H1 (cell line): Measurements from ENCODE around the gene NENF. TPM values are rescaled to one million over a fixed set of nuclear protein-coding genes. Genes with fewer than 3 reads are reported as not detected.

Source experiments
- CTCF ChIA-PET: fragments of 300-600 bp; sonication (Branson Sonifier 250); formaldehyde crosslinking; loops from one replicate; lab custom pipeline; 2021; ENCODE audit not compliant: partially characterized antibody; lab: Charles Lee
- POLR2A ChIA-PET: fragments of 300-600 bp; sonication (Branson Sonifier 250); formaldehyde crosslinking; loops from one replicate; lab custom pipeline; 2021; ENCODE audit warnings: inconsistent platforms; ENCODE audit not compliant: partially characterized antibody; lab: Charles Lee
- DNase-seq, 2 experiments: peaks; one replicate each; pipeline versions ENCODE4 v3.0.0 to v3.0.0-alpha.2; 2010 to 2022; ENCODE audit warnings: low spot score in 2 of 2, low read depth in 1 of 2, mixed read lengths in 1 of 2
- FAIRE-seq: peaks from 2 replicates; lab custom pipeline; 2011; peaks lifted over from hg19 to GRCh38; lab: Jason Lieb, UNC
- H2AFZ ChIP-seq: 2 replicates; pipeline ENCODE4 v1.8.1; 2012; ENCODE audit warnings: low read length, inconsistent platforms
- H2AK5ac ChIP-seq: 2 replicates; pipeline ENCODE4 v1.6.1; 2013; ENCODE audit warnings: low read depth, low read length
- H2BK120ac ChIP-seq: replicated peaks from 2 replicates; pipeline ENCODE3; 2013; ENCODE audit warnings: low read depth, low read length, inconsistent platforms
- H2BK12ac ChIP-seq: 2 replicates; pipeline ENCODE4 v1.6.1; 2013; ENCODE audit warnings: low read depth, low read length
- H2BK15ac ChIP-seq: 2 replicates; pipeline ENCODE4 v1.6.1; 2013; ENCODE audit warnings: low read length
- H2BK20ac ChIP-seq: 2 replicates; pipeline ENCODE4 v1.6.1; 2013; ENCODE audit warnings: low read length
- H2BK5ac ChIP-seq: 2 replicates; pipeline ENCODE4 v1.6.1; 2013; ENCODE audit warnings: low read depth, low read length
- H3K14ac ChIP-seq: 2 replicates; pipeline ENCODE4 v1.6.1; 2013; ENCODE audit warnings: inconsistent platforms; ENCODE audit not compliant: insufficient read length
- H3K18ac ChIP-seq: 2 replicates; pipeline ENCODE4 v1.6.1; 2013; ENCODE audit warnings: low read length; ENCODE audit errors: extremely low read depth
- H3K23ac ChIP-seq: 2 replicates; pipeline ENCODE4 v1.6.1; 2013; ENCODE audit warnings: inconsistent platforms; ENCODE audit not compliant: insufficient read length
- H3K23me2 ChIP-seq: 2 replicates; pipeline ENCODE4 v1.6.1; 2013; ENCODE audit warnings: low read depth, low read length
- H3K27ac ChIP-seq: 2 replicates; pipeline ENCODE4 v1.6.1; 2011; ENCODE audit warnings: low read depth, low read length, inconsistent platforms
- H3K27me3 ChIP-seq, 4 experiments: replicated peaks in 1 of 4; 1 replicate in 1 of 4; 2 replicates in 3 of 4; pipeline versions ENCODE4 v1.6.1 to v1.8.1; 2011 to 2013; ENCODE audit warnings: low read length in 3 of 4, mild to moderate bottlenecking in 3 of 4, inconsistent platforms in 2 of 4, mixed read lengths in 2 of 4, moderate library complexity in 1 of 4; ENCODE audit not compliant: control insufficient read depth in 3 of 4, insufficient read depth in 3 of 4; ENCODE audit errors: extremely low read depth in 1 of 4
- H3K36me3 ChIP-seq, 4 experiments: 2 replicates each; pipeline versions ENCODE4 v1.6.1 to v1.8.1; 2011 to 2013; ENCODE audit warnings: mild to moderate bottlenecking in 4 of 4, low read length in 3 of 4, moderate library complexity in 2 of 4, control low read depth in 1 of 4, inconsistent platforms in 1 of 4; ENCODE audit not compliant: insufficient read depth in 4 of 4, control insufficient read depth in 2 of 4
- H3K4ac ChIP-seq: replicated peaks from 2 replicates; pipeline ENCODE3; 2013; ENCODE audit warnings: low read length, low read depth, mixed read lengths, inconsistent platforms; ENCODE audit not compliant: insufficient read length
- H3K4me1 ChIP-seq, 4 experiments: replicated peaks in 1 of 4; 1 replicate in 1 of 4; 2 replicates in 3 of 4; pipeline versions ENCODE4 v1.6.1 to v1.8.1; 2011 to 2013; ENCODE audit warnings: low read length in 3 of 4, inconsistent platforms in 2 of 4, mixed read lengths in 1 of 4; ENCODE audit not compliant: insufficient read depth in 4 of 4, control insufficient read depth in 3 of 4
- H3K4me2 ChIP-seq, 2 experiments: 2 replicates each; pipeline versions ENCODE4 v1.6.1 to v1.8.1; 2011 to 2013; ENCODE audit warnings: low read depth in 2 of 2, low read length in 2 of 2, control low read depth in 1 of 2, inconsistent platforms in 1 of 2, mild to moderate bottlenecking in 1 of 2; ENCODE audit not compliant: insufficient read depth in 1 of 2
- H3K4me3 ChIP-seq, 4 experiments: fragments of 200-600, 300-600 bp in 1 of 4; sonication (generic), shearing (Covaris generic), sonication (Bioruptor Twin) in 1 of 4; 2 replicates each; pipeline versions ENCODE4 v1.5.1 to v1.8.1; 2011 to 2016; ENCODE audit warnings: low read length in 4 of 4, low read depth in 3 of 4, control low read depth in 2 of 4, inconsistent platforms in 2 of 4, mild to moderate bottlenecking in 2 of 4, mixed read lengths in 1 of 4, moderate library complexity in 1 of 4; ENCODE audit not compliant: insufficient read depth in 2 of 4; ENCODE audit errors: extremely low read depth in 1 of 4
- H3K56ac ChIP-seq: replicated peaks from 2 replicates; pipeline ENCODE3; 2013; ENCODE audit warnings: low read depth, mild to moderate bottlenecking, mixed read lengths, low read length, inconsistent platforms; ENCODE audit not compliant: insufficient read length
- H3K79me1 ChIP-seq: 2 replicates; pipeline ENCODE4 v1.6.1; 2013; ENCODE audit warnings: low read depth, low read length, control low read depth
- H3K79me2 ChIP-seq, 2 experiments: 2 replicates each; pipeline versions ENCODE4 v1.6.1 to v1.8.1; 2012 to 2013; ENCODE audit warnings: low read length in 2 of 2, mild to moderate bottlenecking in 2 of 2, inconsistent platforms in 1 of 2; ENCODE audit not compliant: insufficient read depth in 2 of 2, control insufficient read depth in 1 of 2
- H3K9ac ChIP-seq, 4 experiments: replicated peaks in 1 of 4; 1 replicate in 1 of 4; 2 replicates in 3 of 4; pipeline versions ENCODE4 v1.6.1 to v1.8.1; 2011 to 2013; ENCODE audit warnings: low read depth in 3 of 4, low read length in 3 of 4, control low read depth in 2 of 4, mild to moderate bottlenecking in 2 of 4, moderate library complexity in 2 of 4, inconsistent platforms in 1 of 4; ENCODE audit errors: extremely low read depth in 1 of 4
- H3K9me3 ChIP-seq, 2 experiments: 2 replicates each; pipeline versions ENCODE4 v1.6.1 to v1.8.1; 2012 to 2013; ENCODE audit warnings: mild to moderate bottlenecking in 2 of 2, moderate library complexity in 2 of 2, control low read depth in 1 of 2, inconsistent platforms in 1 of 2, low read depth in 1 of 2, low read length in 1 of 2, mixed read lengths in 1 of 2; ENCODE audit not compliant: insufficient read depth in 2 of 2
- H4K20me1 ChIP-seq, 2 experiments: replicated peaks in 1 of 2; 2 replicates each; pipeline versions ENCODE3 to v1.8.1; 2011 to 2013; ENCODE audit warnings: inconsistent platforms in 2 of 2, low read length in 2 of 2, mild to moderate bottlenecking in 1 of 2; ENCODE audit not compliant: insufficient read depth in 2 of 2, control insufficient read depth in 1 of 2
- H4K5ac ChIP-seq: 2 replicates; pipeline ENCODE4 v1.6.1; 2013; ENCODE audit warnings: low read length, low read depth, mixed read lengths, inconsistent platforms; ENCODE audit not compliant: insufficient read length
- H4K8ac ChIP-seq: 2 replicates; pipeline ENCODE4 v1.8.0; 2013; ENCODE audit warnings: mild to moderate bottlenecking, moderate library complexity, low read length, inconsistent platforms; ENCODE audit not compliant: insufficient read depth; ENCODE audit errors: extremely low read depth
- H4K91ac ChIP-seq: replicated peaks from 2 replicates; pipeline ENCODE3; 2013; ENCODE audit warnings: low read length, mixed read lengths, inconsistent platforms; ENCODE audit not compliant: insufficient read length
- MAFK ChIP-seq: IDR thresholded peaks from 2 replicates; pipeline ENCODE4 v1.6.1; 2012; ENCODE audit warnings: low read depth, mild to moderate bottlenecking, improper control_type of control experiment, low read length
- SIN3A ChIP-seq, 2 experiments: IDR thresholded peaks in 1 of 2; conservative IDR thresholded peaks in 1 of 2; 2 replicates each; pipeline ENCODE4 v1.6.1; 2011 to 2012; ENCODE audit warnings: low read length in 2 of 2, improper control_type of control experiment in 1 of 2, low read depth in 1 of 2, mild to moderate bottlenecking in 1 of 2
- SUZ12 ChIP-seq: fragments of 200-600 bp; sonication (generic); IDR thresholded peaks from 2 replicates; pipeline ENCODE4 v1.6.1; 2012; ENCODE audit warnings: mild to moderate bottlenecking, inconsistent platforms, low read length, moderate library complexity, mixed read lengths
- TAF1 ChIP-seq: IDR thresholded peaks from 2 replicates; pipeline ENCODE4 v1.6.1; 2011; ENCODE audit warnings: mild to moderate bottlenecking, low read depth, low read length
- WGBS, 2 experiments: shearing (Covaris generic) in 1 of 2; methylation state at CpG; one replicate each; pipeline versions ENCODE4 v1.1.6 to v1.1.7; 2013 to 2015; ENCODE audit warnings: low lambda C conversion rate in 2 of 2, mixed read lengths in 2 of 2, inconsistent platforms in 1 of 2, low coverage in 1 of 2, missing lambda C conversion rate in 1 of 2; ENCODE audit not compliant: insufficient replicate concordance in 2 of 2, insufficient coverage in 1 of 2, insufficient read length in 1 of 2; ENCODE audit errors: extremely low coverage in 1 of 2, missing lambda C conversion rate in 1 of 2; 5-methylcytosine and 5-hydroxymethylcytosine counted together
- polyA plus RNA-seq, 7 experiments: library from polyadenylated mRNA; depleted of rRNA in 3 of 7; stranded (reverse) in 5 of 7; unstranded in 2 of 7; fragments of >200 nt in 5 of 7; fragments of 200-250 nt in 2 of 7; gene quantifications; 1 replicate in 5 of 7; 2 replicates in 1 of 7; 4 replicates in 1 of 7; pipeline versions ENCODE4 v1.2.1 to v1.2.3, GENCODE V29; 2011 to 2013; ENCODE audit warnings: missing spikeins in 2 of 7, mixed read lengths in 2 of 7
- total RNA-seq: library from RNA; stranded (reverse); fragmentation: NEBNext Ultra II Directional; extraction: Animal tissue kit (Norgen Biotek cat#: 25700); gene quantifications from 2 replicates; pipeline ENCODE4 v1.2.1, GENCODE V29; 2021
- TF ChIP-seq, protein P1 (sequence below): IDR thresholded peaks from 2 replicates; pipeline ENCODE4 v1.6.1; 2011; ENCODE audit warnings: low read length, improper control_type of control experiment
- TF ChIP-seq, protein P2 (sequence below): IDR thresholded peaks from 2 replicates; pipeline ENCODE4 v1.6.1; 2012; ENCODE audit warnings: low read length, inconsistent platforms

The NENF gene
- total and polyA plus RNA-seq, 2 of the 8 experiments (the other 6 are each of a cell fraction or from before 2014, with no cell fraction given): 27.0 to 28.0 TPM

DNA sequence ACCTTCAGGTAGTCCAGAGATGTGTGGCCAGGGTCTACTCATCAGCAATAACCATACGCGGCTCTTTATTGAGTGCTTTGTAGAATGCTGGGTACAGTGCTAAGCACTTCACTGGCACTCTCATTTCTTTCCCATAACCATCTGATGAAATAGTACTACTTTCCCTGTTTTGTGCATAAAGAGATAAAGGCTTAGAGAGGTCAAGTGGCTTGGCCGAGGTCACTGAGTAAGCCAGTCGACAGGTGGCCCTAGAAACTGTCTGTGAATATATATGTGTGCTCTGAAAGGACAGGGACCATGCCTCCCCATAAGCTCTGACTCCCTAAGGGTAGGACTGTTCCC is 52.8 kb downstream of the NENF start:
- FAIRE-seq (no peak), DNase-seq (no peak)
- no peaks in the 10 kb centered on the region for H3K79me2 ChIP-seq
- WGBS, 2 experiments: 97% methylated on average over 4 of the region's 4 CpGs; no CpG with 5 or more reads in 1 of the 2 experiments
- POLR2A ChIA-PET: interaction anchor here (2.0 kb wide), 1 partner anchor 123 kb away, joined by 9 read pairs; the partner anchor contains the start of gene ATF3
- H2BK120ac ChIP-seq: no peak overlapping the region
- TF ChIP-seq MAFK (no peak), SIN3A (conservative IDR thresholded peaks at IDR 0.05 in 1 of 2, IDR thresholded peaks at IDR 0.05 in 1 of 2; ENCODE audit: low read depth in 1 of 2, low read length in 2 of 2) (no peak), TAF1 (no peak), SUZ12 (no peak)
- TF ChIP-seq, protein P1, sequence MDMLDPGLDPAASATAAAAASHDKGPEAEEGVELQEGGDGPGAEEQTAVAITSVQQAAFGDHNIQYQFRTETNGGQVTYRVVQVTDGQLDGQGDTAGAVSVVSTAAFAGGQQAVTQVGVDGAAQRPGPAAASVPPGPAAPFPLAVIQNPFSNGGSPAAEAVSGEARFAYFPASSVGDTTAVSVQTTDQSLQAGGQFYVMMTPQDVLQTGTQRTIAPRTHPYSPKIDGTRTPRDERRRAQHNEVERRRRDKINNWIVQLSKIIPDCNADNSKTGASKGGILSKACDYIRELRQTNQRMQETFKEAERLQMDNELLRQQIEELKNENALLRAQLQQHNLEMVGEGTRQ: no peak
- TF ChIP-seq, protein P2, sequence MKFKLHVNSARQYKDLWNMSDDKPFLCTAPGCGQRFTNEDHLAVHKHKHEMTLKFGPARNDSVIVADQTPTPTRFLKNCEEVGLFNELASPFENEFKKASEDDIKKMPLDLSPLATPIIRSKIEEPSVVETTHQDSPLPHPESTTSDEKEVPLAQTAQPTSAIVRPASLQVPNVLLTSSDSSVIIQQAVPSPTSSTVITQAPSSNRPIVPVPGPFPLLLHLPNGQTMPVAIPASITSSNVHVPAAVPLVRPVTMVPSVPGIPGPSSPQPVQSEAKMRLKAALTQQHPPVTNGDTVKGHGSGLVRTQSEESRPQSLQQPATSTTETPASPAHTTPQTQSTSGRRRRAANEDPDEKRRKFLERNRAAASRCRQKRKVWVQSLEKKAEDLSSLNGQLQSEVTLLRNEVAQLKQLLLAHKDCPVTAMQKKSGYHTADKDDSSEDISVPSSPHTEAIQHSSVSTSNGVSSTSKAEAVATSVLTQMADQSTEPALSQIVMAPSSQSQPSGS: no peak
- H4K5ac ChIP-seq: no peak overlapping the region
- H3K4me3 ChIP-seq: no peak overlapping the region
- H2BK15ac ChIP-seq: 0 out of 2 replicates have a peak overlapping the region, but pooled peaks have one; percentile 81
- CTCF ChIA-PET: interaction anchor here (0.8 to 1.5 kb wide), 3 partner anchors 28 to 183 kb away, joined by 3 to 5 read pairs (median 5); no protein-coding TSS in a partner anchor
- no peaks in the 10 kb centered on the region for H4K20me1 ChIP-seq
- H3K14ac ChIP-seq: no peak overlapping the region
- H3K27ac ChIP-seq: no peak overlapping the region
- no peak overlapping the region for H3K9ac ChIP-seq
- no peak overlapping the region for H2BK20ac ChIP-seq
- H3K4me1 ChIP-seq: peaks cover 0 to 3% (median 1%) of the 10 kb centered on the region in 4 experiments; a peak in 4 of 7 replicates
- H4K8ac ChIP-seq: no peak overlapping the region
- peak overlapping the region; percentile 75; the same call in 1 of the 2 replicates for H2AK5ac ChIP-seq
- H3K56ac ChIP-seq: no peak overlapping the region
- H3K4me2 ChIP-seq: no peak overlapping the region
- H4K91ac ChIP-seq: no peak overlapping the region
- no peak overlapping the region for H2BK12ac ChIP-seq
- no peaks in the 10 kb centered on the region for H3K23me2 ChIP-seq
- no peak overlapping the region for H3K4ac ChIP-seq
- 0 out of 2 replicates have a peak overlapping the region, but pooled peaks have one; percentile 10 for H2BK5ac ChIP-seq
- H3K9me3 ChIP-seq: no peaks in the 10 kb centered on the region
- H3K36me3 ChIP-seq: no peaks in the 10 kb centered on the region
- H3K79me1 ChIP-seq: no peaks in the 10 kb centered on the region
- H2AFZ ChIP-seq: no peak overlapping the region
- H3K23ac ChIP-seq: no peak overlapping the region
- no peaks in the 10 kb centered on the region for H3K27me3 ChIP-seq
- H3K18ac ChIP-seq: no peak overlapping the region
